Endothelial cell of umbilical vein (primary cell): ENCODE measurements around the gene EXD3. TPM values are rescaled to one million over a fixed set of nuclear protein-coding genes. Genes with fewer than 3 reads are reported as not detected.

Source experiments
- BruUV-seq: library from RNA; stranded (reverse); fragments of 400-500 nt; replicated peaks from 2 replicates; lab custom pipeline; 2021; lab: Mats Ljungman, UMichigan
- CTCF ChIA-PET: fragments of 300-600, 350-600 bp; sonication (Branson Sonifier 250); formaldehyde crosslinking; loops from one replicate; lab custom pipeline; 2021; ENCODE audit warnings: antibody characterized with exemption, inconsistent platforms; lab: Charles Lee
- POLR2A ChIA-PET: fragments of 300-600, 350-600 bp; sonication (Branson Sonifier 250); formaldehyde crosslinking; loops from one replicate; lab custom pipeline; 2021; ENCODE audit warnings: antibody characterized with exemption, inconsistent platforms; lab: Charles Lee
- DNase-seq: peaks from one replicate; pipeline ENCODE4 v3.0.0-alpha.2; 2011; ENCODE audit warnings: low read depth, low spot score
- FAIRE-seq: peaks from 2 replicates; lab custom pipeline; 2011; peaks lifted over from hg19 to GRCh38; lab: Jason Lieb, UNC
- H2AFZ ChIP-seq: 2 replicates; pipeline ENCODE4 v1.6.0; 2012; ENCODE audit warnings: low read depth, low read length, control low read depth, inconsistent platforms
- H3K27ac ChIP-seq: 2 replicates; pipeline ENCODE4 v1.5.1; 2011; ENCODE audit warnings: low read depth, mild to moderate bottlenecking, control low read depth, low read length, moderate library complexity; ENCODE audit not compliant: insufficient read depth
- H3K27me3 ChIP-seq, 2 experiments: 2 replicates each; pipeline versions ENCODE4 v1.6.0 to v1.6.1; 2011; ENCODE audit warnings: low read length in 2 of 2, mixed read lengths in 1 of 2; ENCODE audit not compliant: control insufficient read depth in 2 of 2, insufficient read depth in 2 of 2
- H3K36me3 ChIP-seq, 2 experiments: 2 replicates in 1 of 2; 3 replicates in 1 of 2; pipeline ENCODE4 v1.5.1; 2011; ENCODE audit warnings: low read length in 2 of 2, mild to moderate bottlenecking in 1 of 2, moderate library complexity in 1 of 2; ENCODE audit not compliant: control insufficient read depth in 2 of 2, insufficient read depth in 2 of 2; ENCODE audit errors: extremely low read depth in 1 of 2
- H3K4me1 ChIP-seq: 3 replicates; pipeline ENCODE4 v1.5.1; 2011; ENCODE audit warnings: mild to moderate bottlenecking, low read length; ENCODE audit not compliant: control insufficient read depth, insufficient read depth; ENCODE audit errors: extremely low read depth
- H3K4me2 ChIP-seq: 2 replicates; pipeline ENCODE4 v1.6.1; 2011; ENCODE audit warnings: low read length, control low read depth, mixed read lengths; ENCODE audit not compliant: insufficient read depth
- H3K4me3 ChIP-seq, 3 experiments: fragments of 200-600 bp in 1 of 3; sonication (generic), shearing (Covaris generic) in 1 of 3; replicated peaks in 1 of 3; 2 replicates each; pipeline ENCODE4 v1.5.1; 2011 to 2016; ENCODE audit warnings: control low read depth in 3 of 3, low read length in 3 of 3, mild to moderate bottlenecking in 2 of 3, inconsistent platforms in 1 of 3, low read depth in 1 of 3, moderate library complexity in 1 of 3; ENCODE audit not compliant: insufficient read depth in 1 of 3
- H3K79me2 ChIP-seq: 2 replicates; pipeline ENCODE4 v1.6.0; 2012; ENCODE audit warnings: low read length, inconsistent platforms; ENCODE audit not compliant: control insufficient read depth, insufficient read depth
- H3K9ac ChIP-seq: replicated peaks from 2 replicates; pipeline ENCODE3; 2011; ENCODE audit warnings: low read length, control low read depth; ENCODE audit not compliant: insufficient read depth; ENCODE audit errors: extremely low read depth
- H3K9me1 ChIP-seq: replicated peaks from 3 replicates; pipeline ENCODE4 v1.6.0; 2011; ENCODE audit warnings: mild to moderate bottlenecking, low read length; ENCODE audit not compliant: control insufficient read depth, insufficient read depth; ENCODE audit errors: extremely low read depth
- H3K9me3 ChIP-seq: replicated peaks from 2 replicates; pipeline ENCODE4 v1.5.1; 2012; ENCODE audit warnings: low read length, inconsistent platforms; ENCODE audit not compliant: control insufficient read depth, insufficient read depth
- H4K20me1 ChIP-seq: replicated peaks from 2 replicates; pipeline ENCODE3; 2011; ENCODE audit warnings: mild to moderate bottlenecking, low read length; ENCODE audit not compliant: control insufficient read depth, insufficient read depth; ENCODE audit errors: extremely low read depth
- EZH2 ChIP-seq: IDR thresholded peaks from 2 replicates; pipeline ENCODE4 v1.6.1; 2012; ENCODE audit warnings: borderline replicate concordance, low read depth, mild to moderate bottlenecking, moderate library complexity, low read length, inconsistent platforms; ENCODE audit not compliant: severe bottlenecking
- FOS ChIP-seq: IDR thresholded peaks from 2 replicates; pipeline ENCODE4 v1.6.1; 2011; ENCODE audit warnings: mild to moderate bottlenecking, low read length, moderate library complexity, borderline replicate concordance; ENCODE audit not compliant: insufficient read depth
- GATA2 ChIP-seq: IDR thresholded peaks from 2 replicates; pipeline ENCODE4 v1.7.0; 2011; ENCODE audit warnings: low read depth, mild to moderate bottlenecking, moderate library complexity, mixed read lengths, low read length; ENCODE audit not compliant: insufficient read length, insufficient read depth
- JUN ChIP-seq: IDR thresholded peaks from 2 replicates; pipeline ENCODE4 v1.6.1; 2011; ENCODE audit warnings: borderline replicate concordance, low read depth; ENCODE audit not compliant: insufficient read length, insufficient read depth
- MYC ChIP-seq: IDR thresholded peaks from one replicate; pipeline ENCODE4 v1.6.1; 2011; ENCODE audit warnings: mild to moderate bottlenecking, low read depth, low read length
- POLR2A ChIP-seq: IDR thresholded peaks from 2 replicates; pipeline ENCODE4 v1.6.1; 2012; ENCODE audit warnings: low read depth, mild to moderate bottlenecking, control low read depth, low read length
- POLR2AphosphoS5 ChIP-seq: IDR thresholded peaks from 2 replicates; pipeline ENCODE4 v1.6.1; 2012; ENCODE audit warnings: low read depth, mild to moderate bottlenecking, control low read depth, low read length, moderate library complexity; ENCODE audit not compliant: insufficient read depth
- dilution Hi-C: fragments of 300-500 bp; cut with MboI; formaldehyde crosslinking; loops from one replicate; pipeline ENCODE4 v1.15.0; 2019; ENCODE audit warnings: low sequenced_read_pairs; ENCODE audit not compliant: extremely low pct_ligation_motif_present
- intact Hi-C: fragments of 100-400 bp; cut with micrococcal nuclease; formaldehyde crosslinking; loops from one replicate; pipeline ENCODE4 v1.10.0; 2022
- polyA plus RNA-seq, 4 experiments: library from polyadenylated mRNA; depleted of rRNA in 3 of 4; stranded (reverse) in 3 of 4; unstranded in 1 of 4; fragments of >200 nt; gene quantifications; 2 replicates each; pipeline versions ENCODE4 v1.2.1 to v1.2.3, GENCODE V29; 2011 to 2012; ENCODE audit warnings: missing spikeins in 1 of 4
- total RNA-seq: library from RNA; stranded (reverse); gene quantifications from 2 replicates; pipeline ENCODE4 v1.2.3, GENCODE V29; 2021
- TF ChIP-seq, protein P1 (sequence below): IDR thresholded peaks from 2 replicates; pipeline ENCODE4 v1.6.1; 2011; ENCODE audit not compliant: insufficient read depth, insufficient read length
- TF ChIP-seq, protein P2 (sequence below), 2 donors: IDR thresholded peaks; 1 replicate in 1 of 2; 2 replicates in 1 of 2; pipeline ENCODE4 v1.5.1; 2011; ENCODE audit warnings: low read length in 2 of 2, mild to moderate bottlenecking in 2 of 2, moderate library complexity in 2 of 2, control low read depth in 1 of 2, inconsistent platforms in 1 of 2, low read depth in 1 of 2; ENCODE audit not compliant: insufficient read depth in 1 of 2; ENCODE audit errors: extremely low read depth in 1 of 2

Gene EXD3
- total and polyA plus RNA-seq, 2 donors (not counting 3 experiments of a cell fraction or from before 2014, with no cell fraction given), result 17.7 to 30.3 TPM

DNA sequence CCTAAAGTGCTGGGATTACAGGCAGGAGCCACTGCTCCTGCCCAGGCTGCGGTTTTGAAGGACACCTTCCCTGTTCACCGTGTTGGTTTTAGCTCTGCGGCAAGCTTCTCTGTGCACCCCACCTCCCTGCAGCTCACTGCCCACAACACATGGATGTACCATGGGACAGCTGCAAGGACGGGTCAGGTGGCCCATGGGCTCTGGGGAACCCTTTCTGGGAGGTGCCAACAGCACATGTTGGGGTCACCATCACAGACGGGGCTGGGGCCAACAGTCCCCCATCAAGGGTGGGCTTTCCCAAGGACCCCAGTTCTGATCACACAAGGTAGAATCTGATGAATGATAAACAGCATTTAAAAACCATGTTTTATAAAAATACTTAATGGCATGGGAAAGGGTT, 7.5 kb downstream of the EXD3 start:
- H3K9me3 ChIP-seq, result no peaks in the 10 kb centered on the region
- peaks cover 46% of the 10 kb centered on the region for H3K79me2 ChIP-seq
- no peak overlapping the region for H3K4me2 ChIP-seq
- no peak overlapping the region for H2AFZ ChIP-seq
- H3K36me3 ChIP-seq, result peaks cover 0 to 2% of the 10 kb centered on the region in 2 experiments
- ChIA-PET CTCF (no interaction called here), POLR2A (no interaction called here)
- H3K27me3 ChIP-seq, result no peaks in the 10 kb centered on the region
- H3K4me3 ChIP-seq, result no peak overlapping the region
- peaks cover 24% of the 10 kb centered on the region for H3K4me1 ChIP-seq
- H3K9ac ChIP-seq, result no peak overlapping the region
- no TSS peak for BruUV-seq
- dilution Hi-C loops (no loop called here), intact Hi-C loops (no loop called here)
- FAIRE-seq (no peak), DNase-seq (no peak)
- H3K9me1 ChIP-seq, result no peaks in the 10 kb centered on the region
- TF ChIP-seq, protein P1, sequence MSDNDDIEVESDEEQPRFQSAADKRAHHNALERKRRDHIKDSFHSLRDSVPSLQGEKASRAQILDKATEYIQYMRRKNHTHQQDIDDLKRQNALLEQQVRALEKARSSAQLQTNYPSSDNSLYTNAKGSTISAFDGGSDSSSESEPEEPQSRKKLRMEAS, result no peak
- no peak for TF ChIP-seq POLR2AphosphoS5
- TF ChIP-seq FOS, result no peak
- no peak for TF ChIP-seq EZH2
- TF ChIP-seq GATA2, result no peak
- TF ChIP-seq POLR2A, result no peak
- TF ChIP-seq MYC, result no peak
- TF ChIP-seq, protein P2, sequence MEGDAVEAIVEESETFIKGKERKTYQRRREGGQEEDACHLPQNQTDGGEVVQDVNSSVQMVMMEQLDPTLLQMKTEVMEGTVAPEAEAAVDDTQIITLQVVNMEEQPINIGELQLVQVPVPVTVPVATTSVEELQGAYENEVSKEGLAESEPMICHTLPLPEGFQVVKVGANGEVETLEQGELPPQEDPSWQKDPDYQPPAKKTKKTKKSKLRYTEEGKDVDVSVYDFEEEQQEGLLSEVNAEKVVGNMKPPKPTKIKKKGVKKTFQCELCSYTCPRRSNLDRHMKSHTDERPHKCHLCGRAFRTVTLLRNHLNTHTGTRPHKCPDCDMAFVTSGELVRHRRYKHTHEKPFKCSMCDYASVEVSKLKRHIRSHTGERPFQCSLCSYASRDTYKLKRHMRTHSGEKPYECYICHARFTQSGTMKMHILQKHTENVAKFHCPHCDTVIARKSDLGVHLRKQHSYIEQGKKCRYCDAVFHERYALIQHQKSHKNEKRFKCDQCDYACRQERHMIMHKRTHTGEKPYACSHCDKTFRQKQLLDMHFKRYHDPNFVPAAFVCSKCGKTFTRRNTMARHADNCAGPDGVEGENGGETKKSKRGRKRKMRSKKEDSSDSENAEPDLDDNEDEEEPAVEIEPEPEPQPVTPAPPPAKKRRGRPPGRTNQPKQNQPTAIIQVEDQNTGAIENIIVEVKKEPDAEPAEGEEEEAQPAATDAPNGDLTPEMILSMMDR (IDR thresholded peaks at IDR 0.05; ENCODE audit: extremely low read depth in 1 of 2, insufficient read depth in 1 of 2, low read depth in 1 of 2, low read length in 2 of 2), result no peak
- TF ChIP-seq JUN, result no peak
- H4K20me1 ChIP-seq, result no peaks in the 10 kb centered on the region
- H3K27ac ChIP-seq, result no peak overlapping the region
